ENCODE results near the gene DDAH1.
"Not testable (repeated sequence)": the region's sequence is repeated elsewhere in the genome, so short reads cannot be mapped to it uniquely, and the experiment has no call there.

Gene DDAH1

DNA sequence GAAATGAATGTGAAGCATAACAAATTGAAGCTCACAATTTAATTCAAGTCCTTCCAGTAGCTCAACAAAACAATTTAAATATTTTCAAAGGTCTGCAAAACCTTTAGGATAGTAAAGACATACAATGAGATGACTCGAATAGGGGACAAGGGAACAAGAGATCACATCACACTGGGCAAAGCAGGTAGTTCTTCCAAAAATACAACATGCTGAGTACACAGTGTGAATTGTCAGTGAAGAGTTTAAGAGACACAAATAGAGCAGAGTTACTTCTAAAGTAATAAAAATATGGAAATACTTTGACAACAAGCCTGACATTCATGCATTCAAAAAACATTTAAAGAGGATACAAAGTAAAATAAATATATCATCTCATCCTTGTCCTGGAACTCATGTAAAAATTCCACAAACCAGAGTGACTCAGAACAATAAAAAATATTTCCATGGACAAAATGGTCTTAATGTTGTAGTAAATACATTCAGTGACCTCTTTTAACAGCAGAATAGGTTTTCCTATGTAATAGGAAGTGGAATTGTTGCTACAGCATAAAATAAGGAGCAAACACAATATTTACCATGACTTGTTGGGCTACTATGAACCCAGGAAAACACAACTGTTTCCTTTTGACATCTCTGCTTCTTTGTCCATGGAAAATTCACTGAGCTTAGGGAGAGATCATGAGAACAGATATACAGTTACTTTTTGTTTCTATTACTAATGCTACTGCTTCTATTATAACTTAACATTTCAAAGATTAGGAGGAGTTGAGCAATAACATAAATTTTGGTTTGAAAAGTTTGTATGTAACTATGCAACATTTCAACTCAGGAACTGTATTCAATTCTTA, 104.9 kb downstream of the DDAH1 start:
- no peak for DNase-seq (ENCODE audit: low read depth)

DNA sequence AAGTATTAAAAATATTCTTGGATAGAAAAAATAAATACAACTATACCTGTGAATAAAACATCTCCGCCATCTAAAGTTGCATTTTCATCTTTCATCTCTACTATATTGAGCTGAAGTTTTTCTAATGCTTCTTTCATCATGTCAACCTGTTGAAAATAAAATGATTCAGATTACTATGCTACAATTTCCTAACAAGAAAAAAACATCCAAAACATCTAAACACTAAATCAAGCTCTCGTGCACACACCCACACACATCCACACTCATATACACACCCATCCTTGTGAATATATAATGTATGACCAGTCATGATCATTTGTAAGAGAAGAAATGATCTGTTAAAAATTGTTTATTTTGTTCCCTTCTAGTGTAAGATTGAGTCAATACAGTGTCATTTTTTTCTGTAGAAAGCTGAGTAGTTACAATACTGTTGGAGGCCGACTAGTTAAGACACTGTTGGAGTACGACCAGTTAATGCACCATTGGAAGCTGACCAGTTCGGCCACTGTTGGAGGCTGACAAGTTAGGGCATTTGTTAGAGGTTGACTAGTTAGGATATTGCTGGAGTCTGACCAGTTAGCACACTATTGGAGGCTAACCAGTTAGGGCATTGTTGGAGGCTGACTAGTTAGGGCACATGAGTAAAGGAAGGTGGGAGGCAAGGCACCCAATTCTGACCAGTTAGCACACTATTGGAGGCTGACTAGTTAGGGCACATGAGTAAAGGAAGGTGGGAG, 106.1 kb downstream of the DDAH1 start:
- DNase-seq (ENCODE audit: low read depth), result no peak

DNA sequence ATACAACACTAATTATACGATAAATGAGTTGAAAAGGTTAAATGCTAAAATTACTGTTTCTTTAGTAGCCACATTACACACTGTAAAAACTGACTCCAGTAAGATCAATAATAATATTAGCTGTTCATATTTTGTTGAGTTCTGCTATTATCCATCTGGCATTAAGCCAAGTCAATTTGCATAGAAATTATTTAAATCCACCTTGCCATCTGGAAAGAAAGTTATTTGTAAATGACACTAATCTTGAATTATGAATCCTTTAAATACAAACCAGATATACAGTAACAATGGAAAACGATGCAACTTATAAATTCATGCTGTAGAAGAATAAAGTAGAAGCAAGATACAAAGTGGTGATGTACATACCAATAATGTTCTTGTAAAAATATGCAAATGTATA, 107.1 kb downstream of the DDAH1 start:
- DNase-seq (ENCODE audit: low read depth), result no peak

DNA sequence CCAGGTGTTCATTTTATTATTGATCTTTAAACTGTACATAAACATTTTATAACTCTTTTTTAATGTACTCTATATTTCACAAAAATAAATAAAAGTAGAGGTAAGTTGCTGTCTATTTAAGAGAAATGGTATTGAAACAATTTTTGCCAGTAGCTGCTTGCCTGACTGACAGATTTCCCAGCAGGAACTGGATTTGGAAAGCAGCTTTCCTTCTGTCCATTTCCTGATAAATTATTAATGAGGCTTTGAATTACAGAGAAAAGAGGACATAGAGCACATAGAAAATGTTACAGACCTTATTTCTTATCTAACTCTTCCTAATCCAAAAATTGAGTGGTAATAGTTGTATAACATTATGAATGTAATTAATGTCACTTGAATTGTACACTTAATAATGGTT, 108.8 kb downstream of the DDAH1 start:
- no peak for DNase-seq (ENCODE audit: low read depth)

DNA sequence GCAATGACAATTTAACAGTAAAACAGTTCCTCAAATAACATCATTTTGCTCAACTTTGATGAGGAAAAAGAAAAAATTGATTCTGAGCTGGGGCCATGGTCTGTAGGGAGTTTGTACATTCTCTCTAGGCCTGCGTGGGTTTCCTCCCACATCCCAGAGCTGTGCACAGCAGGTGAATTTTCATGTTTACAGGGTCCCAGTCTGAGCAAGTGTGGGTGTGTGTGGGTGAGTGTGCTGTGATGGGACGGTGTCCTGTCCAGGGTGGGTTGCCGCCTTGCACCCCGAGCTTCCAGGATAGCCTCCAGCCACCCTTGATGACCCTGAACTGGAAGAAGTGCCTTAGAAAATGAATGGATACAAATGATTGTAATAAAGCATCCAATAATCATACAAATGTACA, 112.9 kb downstream of the DDAH1 start:
- no peak for DNase-seq (ENCODE audit: low read depth)

DNA sequence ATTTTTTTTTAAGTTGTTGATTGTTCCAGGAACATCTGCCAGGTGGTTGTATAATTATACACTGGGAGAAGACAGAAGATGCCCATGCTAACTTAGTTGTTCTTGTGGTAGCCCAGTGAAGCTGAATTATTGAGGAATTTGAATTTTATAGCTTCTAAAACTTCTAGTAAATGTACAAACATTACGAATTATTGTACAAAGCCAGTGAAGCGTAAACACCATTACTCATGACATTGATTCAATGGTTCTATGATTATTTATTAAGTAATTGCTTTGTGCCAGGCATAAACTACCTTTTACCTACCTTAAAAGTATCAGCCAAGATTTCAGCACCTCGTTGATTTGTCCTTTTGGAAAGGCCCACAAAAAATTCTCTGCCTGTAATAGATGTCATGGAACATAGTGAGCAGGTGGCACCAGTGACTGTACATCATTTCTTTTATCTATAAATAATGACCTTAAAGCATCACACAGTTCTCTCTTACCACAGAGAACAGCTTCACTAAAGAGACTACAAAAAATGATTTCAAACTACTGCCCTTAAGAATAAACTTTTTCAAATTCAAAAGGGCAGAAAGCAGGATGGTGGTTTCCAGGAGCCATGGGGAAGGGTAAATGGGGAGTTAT, 113.6 kb downstream of the DDAH1 start:
- no peak for DNase-seq (ENCODE audit: low read depth)

DNA sequence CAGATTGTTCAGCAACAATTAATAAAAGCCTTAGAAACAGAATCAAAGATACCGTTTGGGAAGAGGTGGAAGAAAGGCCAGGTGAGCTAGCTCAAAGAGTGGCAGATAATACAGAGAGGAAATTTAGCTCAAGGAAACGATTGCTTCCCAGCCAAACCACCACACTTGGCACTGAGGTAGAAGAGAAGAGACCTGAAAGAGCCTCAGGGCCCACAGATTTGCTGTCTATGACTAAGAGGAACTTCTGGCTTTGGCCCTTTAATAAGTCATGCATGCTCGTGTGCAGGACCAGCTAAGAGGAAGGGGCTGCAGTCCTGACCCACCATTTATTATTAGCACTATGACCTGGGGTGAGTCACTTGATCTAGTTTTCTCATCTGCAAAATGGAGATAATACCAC, 115.7 kb downstream of the DDAH1 start:
- DNase-seq (ENCODE audit: low read depth), result no peak

DNA sequence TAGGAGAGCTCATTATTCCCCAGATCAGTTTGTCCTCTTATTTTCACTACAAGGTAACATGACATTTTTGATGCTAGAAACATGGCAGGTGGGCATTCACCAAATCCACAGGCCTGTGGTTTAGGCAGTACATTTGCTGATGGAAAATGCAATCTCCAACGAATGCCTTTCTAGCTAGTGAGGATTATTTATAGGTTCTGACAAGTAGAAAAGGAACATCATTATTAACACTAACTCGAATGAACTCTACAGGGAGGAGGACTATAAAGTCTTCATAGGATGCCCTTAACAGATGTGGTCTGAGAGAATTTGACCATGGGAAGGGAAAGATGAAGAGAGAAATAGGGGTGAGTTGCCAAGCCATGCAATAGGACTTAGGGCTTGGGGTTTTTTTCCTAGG, 117.1 kb downstream of the DDAH1 start:
- no peak for DNase-seq (ENCODE audit: low read depth)

DNA sequence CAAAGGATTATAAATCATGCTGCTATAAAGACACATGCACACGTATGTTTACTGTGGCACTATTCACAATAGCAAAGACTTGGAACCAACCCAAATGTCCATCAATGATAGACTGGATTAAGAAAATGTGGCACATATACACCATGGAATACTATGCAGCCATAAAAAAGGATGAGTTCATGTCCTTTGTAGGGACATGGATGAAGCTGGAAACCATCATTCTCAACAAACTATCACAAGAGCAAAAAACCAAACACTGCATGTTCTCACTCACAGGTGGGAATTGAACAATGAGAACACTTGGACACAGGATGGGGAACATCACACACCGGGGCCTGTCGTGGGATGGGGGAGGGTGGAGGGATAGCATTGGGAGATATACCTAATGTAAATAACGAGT, 117.7 kb downstream of the DDAH1 start:
- DNase-seq (ENCODE audit: low read depth), result not testable (repeated sequence)

DNA sequence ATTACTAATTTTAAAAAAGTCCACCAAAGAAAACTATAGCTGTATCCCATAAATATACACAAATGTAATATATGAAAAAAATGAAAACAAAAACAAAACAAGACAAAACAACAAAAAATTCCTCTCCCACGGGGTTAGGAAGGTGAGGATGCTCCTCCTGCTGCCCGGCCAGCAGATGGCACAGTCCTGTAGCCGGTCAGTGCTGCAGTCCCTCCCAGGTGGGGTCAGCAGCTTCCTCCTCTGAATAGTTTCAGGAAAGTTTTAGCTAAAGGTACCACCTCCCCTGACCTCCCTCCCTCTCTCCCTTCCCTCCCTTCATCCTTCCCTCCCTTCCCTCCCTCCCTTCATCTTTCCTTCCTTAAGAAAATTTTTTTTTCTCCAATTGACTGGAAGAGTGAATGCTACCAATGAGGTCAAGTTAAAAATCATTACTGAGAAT, 120.7 kb downstream of the DDAH1 start:
- no peak for DNase-seq (ENCODE audit: low read depth)

DNA sequence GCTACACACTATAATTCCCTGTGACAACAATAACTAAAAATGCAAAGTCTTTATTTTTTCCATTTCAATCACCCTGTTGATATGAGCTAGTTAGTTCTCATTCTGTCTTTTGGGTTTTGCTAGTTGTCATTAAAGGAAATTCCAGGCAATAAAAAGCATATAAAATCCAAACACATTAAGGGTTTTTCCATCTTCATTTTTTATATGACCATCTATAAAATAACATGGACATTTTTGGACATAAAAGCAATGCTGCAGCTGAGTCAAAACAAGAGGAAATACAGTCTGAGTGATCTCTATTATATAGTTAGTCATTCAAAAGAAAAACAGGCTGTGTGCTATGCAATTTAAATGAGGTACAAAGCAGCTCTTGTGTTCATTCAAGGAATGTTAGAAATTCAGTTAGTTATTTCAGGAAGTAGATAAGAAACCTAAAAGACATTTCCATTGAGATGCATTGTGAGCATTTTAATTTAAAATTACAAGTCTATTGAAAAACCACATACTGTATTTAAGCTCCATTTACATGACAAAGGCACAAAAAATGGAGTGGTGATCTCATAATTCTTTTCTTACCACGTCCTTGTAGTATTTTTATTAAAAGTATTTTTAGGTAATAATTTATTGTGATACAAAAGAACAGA, 121.2 kb downstream of the DDAH1 start:
- no peak for DNase-seq (ENCODE audit: low read depth)

DNA sequence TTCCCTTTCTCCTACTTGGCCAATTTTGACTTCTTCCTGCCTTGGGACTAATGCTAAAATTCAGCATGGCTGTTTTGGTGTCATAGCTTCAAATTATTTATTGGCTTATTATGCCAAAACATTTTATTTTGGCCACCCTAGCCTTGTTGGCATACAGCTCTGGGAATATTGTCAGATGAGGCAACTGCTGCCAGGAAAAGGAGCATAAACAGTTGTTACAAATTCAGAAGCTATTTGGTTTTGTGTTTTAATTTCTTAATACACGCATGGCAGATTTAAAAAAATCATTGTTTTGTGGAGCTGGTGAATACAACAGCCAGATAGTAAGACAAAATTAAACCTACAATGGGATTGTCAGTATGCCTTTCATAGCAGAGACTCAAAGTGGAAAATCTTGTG, 121.7 kb downstream of the DDAH1 start:
- DNase-seq (ENCODE audit: low read depth), result no peak

DNA sequence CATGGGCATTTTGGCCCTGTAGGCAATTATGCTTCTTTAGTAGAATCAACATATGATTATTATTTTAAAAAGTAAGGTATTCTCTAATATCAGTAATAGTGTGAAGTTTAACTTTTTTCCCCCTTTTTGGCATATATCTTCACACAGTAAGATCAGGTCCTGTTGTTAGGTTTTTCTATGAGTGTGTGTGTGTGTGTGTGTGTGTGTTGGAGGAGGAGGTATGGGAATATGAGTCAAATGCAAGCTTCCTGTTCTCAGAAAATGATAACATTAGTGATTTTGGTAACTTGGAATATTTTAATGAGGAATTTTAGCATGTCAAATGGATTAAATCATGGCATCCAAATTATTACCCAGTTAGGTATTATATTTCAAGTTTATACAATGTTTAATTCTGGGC, 122.8 kb downstream of the DDAH1 start:
- no peak for DNase-seq (ENCODE audit: low read depth)

DNA sequence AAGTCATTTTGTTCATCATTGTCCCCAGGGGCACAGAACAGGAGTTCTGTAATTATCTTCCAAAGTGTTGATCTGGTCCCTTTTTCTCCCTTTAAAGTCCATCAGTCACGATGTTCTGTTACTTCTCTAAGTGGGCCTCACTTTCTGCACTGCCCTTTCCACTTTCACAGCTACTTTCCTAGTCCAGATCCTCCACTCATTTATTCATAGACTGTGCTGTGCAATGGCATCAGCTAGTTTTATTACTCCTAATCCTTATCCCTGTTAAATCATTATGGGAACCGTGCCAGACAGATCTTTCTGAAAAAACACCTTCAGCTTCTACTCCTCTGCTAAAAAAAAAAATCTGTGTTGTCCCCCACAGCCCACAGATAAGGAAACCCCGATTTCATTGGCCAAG, 124.5 kb downstream of the DDAH1 start:
- no peak for DNase-seq (ENCODE audit: low read depth)

DNA sequence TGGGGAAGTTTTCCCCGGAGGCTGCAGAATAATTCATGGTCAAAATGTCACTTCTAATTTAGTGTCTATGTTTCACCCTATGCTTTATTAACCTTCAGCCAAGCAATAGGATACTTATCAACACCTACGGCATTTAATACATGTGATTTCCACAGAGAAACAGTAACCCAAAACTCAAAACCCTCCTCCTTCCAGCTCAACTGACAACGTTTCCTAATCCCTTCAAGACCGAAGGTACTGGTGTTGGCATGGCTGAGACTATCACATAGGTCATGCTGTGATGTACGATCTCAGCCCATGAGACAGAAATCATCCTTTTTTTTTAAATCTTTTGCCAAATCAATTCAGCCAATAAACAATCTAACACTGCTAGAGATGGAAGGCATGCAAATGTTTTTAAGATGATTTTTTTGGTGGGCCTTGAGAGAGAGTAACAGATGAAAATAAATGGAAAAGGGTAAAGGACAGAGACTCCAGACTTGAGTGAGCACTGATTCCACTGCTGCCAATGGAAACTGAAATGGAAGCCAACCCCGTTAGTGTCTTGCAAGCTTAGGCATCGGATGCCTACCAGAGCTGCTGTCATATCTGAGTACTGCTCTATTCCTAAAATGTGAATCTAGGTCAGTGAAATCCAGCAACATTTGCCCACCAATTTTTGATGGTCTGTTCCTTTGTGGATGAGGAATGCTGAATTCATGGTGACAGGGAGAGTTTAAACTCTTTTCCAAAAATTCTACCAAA, 125.1 kb downstream of the DDAH1 start:
- no peak for DNase-seq (ENCODE audit: low read depth)

DNA sequence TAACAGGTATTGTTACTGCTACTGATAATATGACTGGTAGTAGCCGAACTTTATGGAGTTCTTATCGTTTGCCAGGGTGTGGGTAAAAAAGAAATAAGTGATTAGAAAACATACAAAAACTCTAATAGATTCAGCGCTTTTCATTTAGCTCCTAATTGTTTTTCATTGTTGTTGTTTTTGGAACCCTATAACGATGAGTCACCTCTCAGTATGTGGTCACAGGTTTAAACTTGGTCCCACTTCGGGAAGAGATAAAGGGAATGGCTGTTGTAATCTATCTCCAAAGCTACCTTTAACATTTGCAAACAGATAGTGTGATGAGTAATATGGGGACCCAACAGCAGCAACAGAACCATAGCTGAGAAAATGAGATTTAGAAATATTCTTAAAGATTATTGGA, 125.9 kb downstream of the DDAH1 start:
- DNase-seq (ENCODE audit: low read depth), result no peak

DNA sequence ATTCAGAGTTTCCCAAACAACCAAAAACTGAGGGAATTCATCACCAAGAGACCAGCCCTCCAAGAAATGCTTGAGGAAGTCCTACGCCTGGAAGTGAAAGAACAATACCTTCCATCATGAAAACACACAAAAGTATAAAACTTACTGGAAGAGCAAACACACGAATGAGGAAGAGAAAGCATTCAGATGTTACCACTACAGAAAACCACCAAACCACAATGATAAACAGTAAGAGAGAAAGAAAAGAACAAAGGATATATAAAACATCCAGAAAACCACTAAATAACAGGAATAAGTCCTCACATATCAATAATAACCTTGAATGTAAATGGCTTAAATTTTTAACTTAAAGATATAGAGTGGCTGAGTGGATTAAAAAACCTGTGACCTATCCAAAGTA, 130.0 kb downstream of the DDAH1 start:
- no peak for DNase-seq (ENCODE audit: low read depth)

DNA sequence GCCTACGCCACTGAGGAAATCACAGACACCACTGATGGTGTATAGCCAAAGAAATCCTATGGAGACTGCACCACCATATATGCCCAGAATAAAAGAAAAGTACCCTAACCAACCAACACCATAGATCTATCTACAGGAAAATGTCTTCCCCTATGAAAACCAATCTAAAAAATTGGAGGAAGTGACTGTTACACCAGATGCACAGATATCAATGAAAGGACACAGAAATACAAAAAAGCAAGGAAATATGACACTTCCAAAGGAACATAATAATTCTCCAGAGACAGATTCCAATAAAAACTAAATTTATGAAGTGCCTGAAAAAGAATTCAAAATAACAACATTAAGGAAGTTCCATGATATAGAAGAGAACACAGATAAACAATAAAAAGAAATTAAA, 131.8 kb downstream of the DDAH1 start:
- no peak for DNase-seq (ENCODE audit: low read depth)

DNA sequence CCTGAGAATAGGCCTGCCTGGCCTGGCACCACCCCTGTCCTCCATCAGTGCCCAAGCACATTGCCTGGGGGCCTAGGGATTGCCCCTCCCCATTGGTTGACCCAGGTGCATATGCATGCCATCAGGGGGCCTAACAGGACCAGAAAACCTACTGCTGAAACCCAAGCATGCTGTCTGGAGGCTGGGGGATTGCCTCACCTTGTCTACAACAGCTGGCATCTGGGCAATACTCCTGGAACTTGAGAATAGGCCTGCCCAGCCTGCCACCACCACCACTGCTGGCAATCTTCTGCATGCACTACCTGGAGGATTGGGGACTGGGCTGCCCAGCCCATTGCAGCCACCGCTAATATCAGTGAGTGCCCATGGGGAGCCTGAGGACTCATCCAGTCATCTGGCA, 132.4 kb downstream of the DDAH1 start:
- no peak for DNase-seq (ENCODE audit: low read depth)

DNA sequence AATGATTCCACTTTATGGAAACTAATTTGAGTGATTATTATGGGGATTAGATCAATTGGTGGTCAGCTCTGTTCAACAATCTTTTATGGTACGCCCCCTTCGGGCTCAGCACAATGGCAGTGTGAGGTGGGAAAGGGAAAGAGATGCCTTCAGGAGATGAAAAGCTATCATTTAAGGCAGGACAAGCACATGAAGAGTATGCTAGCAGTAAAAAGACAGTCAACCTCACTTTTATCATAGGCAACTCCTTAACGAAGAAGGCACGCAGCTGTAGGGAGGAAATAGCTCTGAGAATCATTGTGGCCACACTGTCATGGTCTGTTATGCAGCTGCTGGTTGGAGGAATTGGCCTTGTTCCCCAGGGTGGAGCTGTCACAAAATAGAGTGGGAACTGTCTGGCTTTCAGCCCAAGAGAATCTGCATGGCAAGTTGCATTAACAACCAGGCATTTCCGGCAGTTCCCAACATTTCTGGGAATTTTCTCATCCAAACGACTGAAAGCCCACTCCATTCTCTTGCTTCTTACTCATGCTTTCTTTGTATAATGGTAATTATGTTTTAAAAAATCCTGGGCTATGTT, 134.2 kb downstream of the DDAH1 start:
- no peak for DNase-seq (ENCODE audit: low read depth)

DNA sequence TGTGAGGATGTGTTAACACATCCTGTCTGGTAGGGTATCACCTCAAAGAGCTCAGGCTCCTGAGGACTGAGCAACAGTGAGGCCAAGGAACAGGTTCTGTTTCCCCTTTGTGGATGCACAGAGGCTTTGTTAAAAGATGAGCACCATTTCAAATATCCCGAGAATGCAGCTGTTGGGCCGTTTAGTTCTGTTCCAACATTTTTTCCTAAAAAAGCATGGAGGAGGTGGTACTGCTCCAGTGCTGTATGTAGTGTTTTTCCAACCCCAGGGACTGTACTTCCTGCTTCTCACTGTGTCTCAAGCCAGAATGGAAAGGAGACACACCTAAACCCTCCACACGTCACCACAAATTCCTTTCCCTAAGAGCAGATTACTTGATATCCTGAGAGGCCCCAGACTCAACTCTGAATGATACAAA, 134.7 kb downstream of the DDAH1 start:
- no peak for DNase-seq (ENCODE audit: low read depth)

Measured in stimulated activated CD4-positive, alpha-beta T cell treated with anti-CD3 and anti-CD28 coated beads, Interleukin-2, amount 100 ng/mL, for 4 hours (primary cell).